Left lung (tissue), 10 donors: Measurements from ENCODE around the gene ADCY10. TPM values are rescaled to one million over a fixed set of nuclear protein-coding genes. Genes with fewer than 3 reads are reported as not detected.
"Not testable (repeated sequence)": the region's sequence is repeated elsewhere in the genome, so short reads cannot be mapped to it uniquely, and the experiment has no call there.

Source experiments
- ATAC-seq: fragments of 200-7000 bp; cut with Tn5 transposase; one replicate; pipeline ENCODE4 v1.9.1; 2020; ENCODE audit warnings: moderate library complexity
- DNase-seq, 4 donors: peaks; one replicate each; pipeline ENCODE4 v3.0.0-alpha.2; 2013 to 2020
- H3K27ac ChIP-seq, 2 donors: fragments of 200-600 bp; sonication (generic) in 1 of 2; one replicate each; pipeline versions ENCODE4 v1.5.0 to v1.8.0; 2020 to 2021
- H3K27me3 ChIP-seq, 2 donors: fragments of 200-600 bp; sonication (generic) in 1 of 2; one replicate each; pipeline versions ENCODE4 v1.5.0 to v1.8.0; 2020 to 2021
- H3K36me3 ChIP-seq, 2 donors: fragments of 200-600 bp; sonication (generic) in 1 of 2; one replicate each; pipeline versions ENCODE4 v1.5.0 to v1.8.0; 2020 to 2021
- H3K4me1 ChIP-seq, 2 donors: fragments of 200-600 bp; one replicate each; pipeline ENCODE4 v1.8.0; 2021
- H3K4me3 ChIP-seq, 2 donors: fragments of 200-600 bp; sonication (generic) in 1 of 2; one replicate each; pipeline versions ENCODE4 v1.5.0 to v1.8.0; 2020 to 2021; ENCODE audit warnings: mild to moderate bottlenecking in 1 of 2
- H3K9me3 ChIP-seq, 2 donors: fragments of 200-600 bp; sonication (generic) in 1 of 2; one replicate each; pipeline versions ENCODE4 v1.5.0 to v1.8.0; 2020 to 2021
- intact Hi-C, 2 donors: fragments of 100-400 bp; cut with DNase I; formaldehyde crosslinking; loops; one replicate each; pipeline versions ENCODE4 v1.11.2 to v1.14.2; 2022
- polyA plus RNA-seq, 6 donors: library from polyadenylated mRNA; unstranded; fragments of 120-200 nt; gene quantifications; one replicate each; pipeline ENCODE4 v1.2.1, GENCODE V29; 2013; ENCODE audit not compliant: insufficient read length in 6 of 6
- total RNA-seq, 2 donors: library from RNA; stranded (reverse); fragmentation: NEBNext Ultra II Directional; extraction: Animal tissue kit (Norgen Biotek cat#: 25700); gene quantifications; one replicate each; pipeline ENCODE4 v1.2.1, GENCODE V29; 2021
- TF ChIP-seq, protein P1 (sequence below), 2 donors: fragments of 200-600 bp; sonication (generic) in 1 of 2; IDR thresholded peaks; one replicate each; pipeline versions ENCODE4 v1.5.0 to v1.8.0; 2021; ENCODE audit warnings: antibody characterized with exemption in 2 of 2
- donor health status: DM: no; HTN: yes; CAD: no.
- donor health status: DM: no; HTN: no; CAD: no.

ADCY10 gene
- total and polyA plus RNA-seq, 8 donors = 0.11 to 0.37 (median 0.21) TPM; not detected in 1

DNA sequence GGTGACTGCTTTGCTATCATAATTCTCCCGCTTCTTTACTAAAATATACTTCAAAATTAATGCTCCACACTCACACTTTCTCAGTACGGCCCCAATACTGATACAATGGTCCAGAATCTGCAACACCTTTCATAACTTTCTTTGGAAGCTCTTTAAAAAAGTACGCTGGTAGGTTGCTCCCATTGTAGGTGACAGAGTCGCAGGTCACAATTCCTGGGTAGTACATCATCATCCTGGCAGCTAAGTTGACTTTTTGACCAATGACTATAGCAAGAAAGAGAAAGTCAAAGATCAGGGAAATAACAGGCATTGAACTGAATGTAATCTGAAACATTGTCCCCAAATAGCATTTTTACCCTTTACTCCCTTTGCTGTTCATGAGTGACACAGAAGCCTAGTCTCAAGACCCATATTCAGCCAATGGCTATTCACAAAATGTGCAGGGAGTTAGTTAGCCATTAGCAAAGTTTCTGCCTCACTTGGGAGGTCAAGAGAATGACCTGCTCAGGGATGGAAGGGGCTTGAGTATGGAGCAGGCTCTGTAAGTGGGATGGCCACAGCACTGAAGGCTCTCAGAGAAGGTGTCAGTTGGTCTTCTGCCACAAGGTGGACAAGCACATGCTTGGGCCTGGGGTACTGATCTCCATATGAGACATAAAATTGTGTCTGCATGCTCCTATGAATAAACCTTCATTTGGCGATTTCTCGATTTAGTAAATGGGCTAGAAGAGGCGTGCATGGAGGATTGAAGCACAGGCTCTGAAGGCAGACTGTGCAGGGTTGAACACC lies 35.4 kb downstream of the ADCY10 start:
- H3K4me1 ChIP-seq = no peaks in the 10 kb centered on the region
- no peak for DNase-seq
- H3K9me3 ChIP-seq = no peaks in the 10 kb centered on the region
- H3K27me3 ChIP-seq = no peaks in the 10 kb centered on the region
- intact Hi-C loops = no loop called here
- H3K27ac ChIP-seq = no peak overlapping the region
- TF ChIP-seq, protein P1, sequence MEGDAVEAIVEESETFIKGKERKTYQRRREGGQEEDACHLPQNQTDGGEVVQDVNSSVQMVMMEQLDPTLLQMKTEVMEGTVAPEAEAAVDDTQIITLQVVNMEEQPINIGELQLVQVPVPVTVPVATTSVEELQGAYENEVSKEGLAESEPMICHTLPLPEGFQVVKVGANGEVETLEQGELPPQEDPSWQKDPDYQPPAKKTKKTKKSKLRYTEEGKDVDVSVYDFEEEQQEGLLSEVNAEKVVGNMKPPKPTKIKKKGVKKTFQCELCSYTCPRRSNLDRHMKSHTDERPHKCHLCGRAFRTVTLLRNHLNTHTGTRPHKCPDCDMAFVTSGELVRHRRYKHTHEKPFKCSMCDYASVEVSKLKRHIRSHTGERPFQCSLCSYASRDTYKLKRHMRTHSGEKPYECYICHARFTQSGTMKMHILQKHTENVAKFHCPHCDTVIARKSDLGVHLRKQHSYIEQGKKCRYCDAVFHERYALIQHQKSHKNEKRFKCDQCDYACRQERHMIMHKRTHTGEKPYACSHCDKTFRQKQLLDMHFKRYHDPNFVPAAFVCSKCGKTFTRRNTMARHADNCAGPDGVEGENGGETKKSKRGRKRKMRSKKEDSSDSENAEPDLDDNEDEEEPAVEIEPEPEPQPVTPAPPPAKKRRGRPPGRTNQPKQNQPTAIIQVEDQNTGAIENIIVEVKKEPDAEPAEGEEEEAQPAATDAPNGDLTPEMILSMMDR (IDR thresholded peaks at IDR 0.05) = no peak
- no peak for ATAC-seq
- H3K36me3 ChIP-seq = no peaks in the 10 kb centered on the region
- no peak overlapping the region for H3K4me3 ChIP-seq

- Histone ChIP-seq H3K4me1 (no peaks in the 10 kb centered on the region), H3K4me3 (no peak overlapping the region), H3K27ac (no peak overlapping the region), H3K27me3 (no peaks in the 10 kb centered on the region), H3K36me3 (no peaks in the 10 kb centered on the region), H3K9me3 (no peaks in the 10 kb centered on the region)
- TF ChIP-seq, protein P1 (IDR thresholded peaks at IDR 0.05) = no peak
- DNase-seq (no peak), ATAC-seq (no peak)
- intact Hi-C loops = no loop called here
Observed at GRCh38 chr1:167876597-167877175, 37.2 kb downstream of the ADCY10 start.

- intact Hi-C loops = no loop called here
- DNase-seq (no peak), ATAC-seq (no peak)
- TF ChIP-seq, protein P1 (IDR thresholded peaks at IDR 0.05) = no peak
- Histone ChIP-seq H3K4me3 (no peak overlapping the region), H3K27ac (no peak overlapping the region), H3K36me3 (no peaks in the 10 kb centered on the region), H3K27me3 (no peaks in the 10 kb centered on the region), H3K4me1 (no peaks in the 10 kb centered on the region), H3K9me3 (no peaks in the 10 kb centered on the region)
Observed at GRCh38 chr1:167871331-167871730, 42.6 kb downstream of the ADCY10 start.

- DNase-seq, intact Hi-C loops, H3K27me3 ChIP-seq, H3K4me1 ChIP-seq, H3K9me3 ChIP-seq, H3K4me3 ChIP-seq, H3K36me3 ChIP-seq, ATAC-seq, H3K27ac ChIP-seq: not testable (repeated sequence)
Observed at GRCh38 chr1:167869157-167870001, 44.6 kb downstream of the ADCY10 start.

DNA sequence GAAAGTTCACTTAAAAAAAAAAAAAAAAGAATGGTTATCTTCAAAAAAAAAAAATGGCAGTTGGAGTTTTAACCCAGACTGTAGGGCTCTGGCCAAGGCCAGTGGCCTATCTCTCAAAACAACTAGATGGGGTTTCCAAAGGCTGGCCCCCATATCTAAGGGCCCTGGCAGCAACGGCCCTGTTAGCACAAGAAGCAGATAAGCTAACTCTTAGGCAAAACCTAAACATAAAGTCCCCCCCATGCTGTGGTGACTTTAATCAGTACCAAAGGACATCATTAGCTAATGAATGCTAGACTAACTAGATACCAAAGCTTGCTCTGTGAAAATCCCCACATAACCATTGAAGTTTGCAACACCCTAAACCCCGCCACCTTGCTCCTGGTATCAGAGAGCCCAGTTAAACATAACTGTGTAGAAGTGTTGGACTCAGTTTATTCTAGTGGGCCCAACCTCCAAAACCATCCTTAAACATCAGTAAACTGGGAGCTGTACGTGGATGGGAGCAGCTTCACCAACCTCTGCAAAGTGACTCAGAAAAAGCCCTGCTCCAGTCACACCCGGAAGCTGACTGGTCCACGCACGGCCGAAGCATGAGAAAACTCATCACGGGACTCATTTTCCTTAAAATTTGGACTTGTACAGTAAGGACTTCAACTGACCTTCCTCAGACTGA lies 47.1 kb downstream of the ADCY10 start:
- intact Hi-C loops, H3K9me3 ChIP-seq, H3K27me3 ChIP-seq, H3K36me3 ChIP-seq, H3K27ac ChIP-seq, DNase-seq, H3K4me1 ChIP-seq, H3K4me3 ChIP-seq, ATAC-seq: not testable (repeated sequence)

DNA sequence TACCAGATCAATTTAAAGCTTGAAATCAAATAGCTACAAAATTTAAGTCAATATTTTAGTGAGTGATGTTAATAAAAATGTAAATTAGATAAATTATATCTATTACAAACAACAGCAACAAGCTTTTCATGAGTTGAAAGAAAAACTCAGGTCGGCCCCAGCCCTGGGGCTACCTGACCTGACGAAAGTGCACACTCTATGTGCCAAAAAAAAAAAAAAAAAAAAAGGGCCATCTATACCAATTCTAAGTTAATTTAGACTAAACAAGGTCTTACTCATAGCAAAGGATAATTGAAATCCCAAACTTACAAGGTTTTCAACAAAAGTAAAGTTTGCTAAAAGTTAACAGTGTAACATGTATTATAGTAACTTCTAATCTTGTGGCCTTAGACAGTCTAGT lies 47.6 kb downstream of the ADCY10 start:
- H3K36me3 ChIP-seq, H3K4me1 ChIP-seq, ATAC-seq, H3K4me3 ChIP-seq, DNase-seq, H3K27me3 ChIP-seq, intact Hi-C loops, H3K9me3 ChIP-seq, H3K27ac ChIP-seq: not testable (repeated sequence)

DNA sequence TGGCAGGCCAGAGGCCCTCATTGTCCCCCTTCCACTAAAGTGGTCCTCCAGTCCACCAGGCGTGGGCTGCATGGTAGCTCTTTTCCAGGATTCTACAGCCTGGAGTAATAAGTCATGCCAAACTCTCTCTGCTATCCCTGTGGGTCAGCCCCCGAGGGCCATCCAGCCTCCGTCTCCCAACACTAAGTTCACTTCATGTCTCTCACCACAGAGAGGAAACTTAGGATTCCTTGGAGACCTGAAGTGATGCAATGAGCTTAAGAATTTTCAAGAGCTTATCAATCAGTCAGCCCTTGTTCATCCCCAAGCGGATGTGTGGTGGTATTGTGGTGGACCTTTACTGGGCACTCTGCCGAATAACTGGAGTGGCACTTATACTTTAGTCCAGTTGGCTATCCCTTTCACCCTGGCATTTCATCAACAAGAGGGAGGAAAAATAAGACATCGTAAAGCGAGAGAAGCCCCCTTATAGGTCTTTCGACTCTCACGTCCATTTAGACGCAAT lies 48.1 kb downstream of the ADCY10 start:
- H3K27me3 ChIP-seq, H3K36me3 ChIP-seq, H3K4me3 ChIP-seq, DNase-seq, ATAC-seq, intact Hi-C loops, H3K4me1 ChIP-seq, H3K27ac ChIP-seq, H3K9me3 ChIP-seq: not testable (repeated sequence)

GRCh38 chr1:167865193-167865592 lies 48.7 kb downstream of the ADCY10 start:
- H3K9me3 ChIP-seq, H3K36me3 ChIP-seq, H3K27ac ChIP-seq, H3K4me3 ChIP-seq, H3K27me3 ChIP-seq, DNase-seq, intact Hi-C loops, H3K4me1 ChIP-seq, ATAC-seq: not testable (repeated sequence)
